Embryonic facial prominence (tissue), 1 donor: ENCODE data around the gene MEGF11.
"Not testable (repeated sequence)": the region's sequence is repeated elsewhere in the genome, so short reads cannot be mapped to it uniquely, and the experiment has no call there.

ENCODE experiments used
- DNase-seq: peaks from one replicate; pipeline ENCODE4 v3.0.0-alpha.2; 2016; ENCODE audit errors: extremely low spot score

Gene MEGF11

GRCh38 chr15:66275352-66275751, 21.8 kb upstream of the MEGF11 start:
- DNase-seq: no peak

GRCh38 chr15:66270932-66271331, 17.4 kb upstream of the MEGF11 start:
- no peak for DNase-seq

GRCh38 chr15:66269326-66270090, 16.0 kb upstream of the MEGF11 start:
- DNase-seq: no peak

- DNase-seq: no peak
Measured at GRCh38 chr15:66264859-66265513, 11.4 kb upstream of the MEGF11 start.

GRCh38 chr15:66262837-66263236, 9.3 kb upstream of the MEGF11 start:
- DNase-seq: not testable (repeated sequence)

GRCh38 chr15:66261056-66261455, 7.5 kb upstream of the MEGF11 start:
- DNase-seq: no peak

- DNase-seq: no peak
Measured at GRCh38 chr15:66256692-66257091, 3.1 kb upstream of the MEGF11 start.

- no peak for DNase-seq
Measured at GRCh38 chr15:66254951-66255676, 1.6 kb upstream of the MEGF11 start.

GRCh38 chr15:66254089-66254950, 770 bp upstream of the MEGF11 start:
- DNase-seq: no peak

- no peak for DNase-seq
Measured at GRCh38 chr15:66252685-66253417, 699 bp downstream of the MEGF11 start.

GRCh38 chr15:66251790-66252684, 1.5 kb downstream of the MEGF11 start:
- no peak for DNase-seq

- DNase-seq: no peak
Measured at GRCh38 chr15:66251065-66251789, 2.3 kb downstream of the MEGF11 start.

- DNase-seq: no peak
Measured at GRCh38 chr15:66249605-66250174, 3.9 kb downstream of the MEGF11 start.

- no peak for DNase-seq
Measured at GRCh38 chr15:66246937-66247336, 6.6 kb downstream of the MEGF11 start.

GRCh38 chr15:66245832-66246231, 7.7 kb downstream of the MEGF11 start:
- not testable (repeated sequence) for DNase-seq

GRCh38 chr15:66241908-66242285, 11.7 kb downstream of the MEGF11 start:
- DNase-seq: no peak

GRCh38 chr15:66241087-66241907, 12.3 kb downstream of the MEGF11 start:
- DNase-seq: no peak

- no peak for DNase-seq
Measured at GRCh38 chr15:66240240-66240794, 13.2 kb downstream of the MEGF11 start.
